HG03558 (cell line): Measurements from ENCODE around the gene ITGA2.
"Not testable (repeated sequence)": the region's sequence is repeated elsewhere in the genome, so short reads cannot be mapped to it uniquely, and the experiment has no call there.

ENCODE experiments used
- ATAC-seq: cut with Tn5 transposase; IDR thresholded peaks from one replicate; pipeline ENCODE4 v1.9.1; 2021; ENCODE audit warnings: moderate number of reproducible peaks; ENCODE audit not compliant: unreplicated experiment; ENCODE audit errors: extremely low read depth

ITGA2 gene

DNA sequence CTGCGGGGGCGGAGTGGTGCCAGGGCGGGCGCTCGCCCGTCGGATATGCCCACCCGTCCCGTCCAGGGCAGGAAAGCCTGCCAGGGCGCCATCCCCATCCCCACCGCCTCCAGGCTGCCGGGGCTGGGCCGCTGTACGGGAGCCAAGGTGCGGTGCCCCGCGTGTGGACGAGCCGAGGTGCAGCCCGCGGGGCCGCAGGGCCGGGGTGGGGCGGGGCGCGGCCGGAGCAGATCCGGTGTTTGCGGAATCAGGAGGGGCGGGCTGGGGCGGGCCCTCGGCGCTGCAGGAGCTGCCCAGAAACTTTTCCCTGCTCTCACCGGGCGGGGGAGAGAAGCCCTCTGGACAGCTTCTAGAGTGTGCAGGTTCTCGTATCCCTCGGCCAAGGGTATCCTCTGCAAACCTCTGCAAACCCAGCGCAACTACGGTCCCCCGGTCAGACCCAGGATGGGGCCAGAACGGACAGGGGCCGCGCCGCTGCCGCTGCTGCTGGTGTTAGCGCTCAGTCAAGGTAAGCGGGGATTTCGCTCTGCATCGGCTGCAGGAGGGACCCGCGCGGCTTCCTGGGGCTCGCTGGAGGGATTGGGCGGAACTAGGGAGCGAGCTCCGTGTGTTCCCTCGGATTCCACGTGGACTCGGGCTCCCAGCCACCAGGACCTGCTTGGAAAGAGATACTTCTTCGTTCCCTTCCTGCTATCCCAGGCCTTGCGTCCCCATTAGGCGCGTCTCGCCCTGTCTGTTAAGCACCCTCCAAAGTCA, at the start of gene ITGA2:
ITGA2 (plus strand) TSS at position 328 of the 756 bp plus-strand sequence; CDS start at position 445, 117 bp downstream.
- ATAC-seq = no peak

DNA sequence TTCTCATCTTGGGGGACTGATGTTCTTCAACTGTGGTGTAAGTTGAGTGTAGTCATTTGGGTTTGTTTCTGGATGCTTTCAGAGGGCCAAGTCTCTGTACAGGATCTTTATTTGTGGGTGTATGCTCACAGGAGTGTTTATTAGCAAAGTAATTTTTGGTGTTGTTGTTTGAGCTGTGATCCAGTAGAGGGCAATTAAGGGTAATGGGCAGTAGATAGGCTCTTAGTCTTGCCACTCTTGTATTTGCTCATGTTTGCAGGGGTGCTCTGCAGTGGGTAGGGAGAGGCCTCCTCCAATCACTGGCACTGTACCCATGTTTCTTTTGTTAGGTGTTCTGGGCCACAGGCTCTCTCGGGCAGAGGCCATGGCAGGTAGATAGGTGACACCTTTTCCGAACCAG, 45.9 kb upstream of the ITGA2 start:
- no peak for ATAC-seq

DNA sequence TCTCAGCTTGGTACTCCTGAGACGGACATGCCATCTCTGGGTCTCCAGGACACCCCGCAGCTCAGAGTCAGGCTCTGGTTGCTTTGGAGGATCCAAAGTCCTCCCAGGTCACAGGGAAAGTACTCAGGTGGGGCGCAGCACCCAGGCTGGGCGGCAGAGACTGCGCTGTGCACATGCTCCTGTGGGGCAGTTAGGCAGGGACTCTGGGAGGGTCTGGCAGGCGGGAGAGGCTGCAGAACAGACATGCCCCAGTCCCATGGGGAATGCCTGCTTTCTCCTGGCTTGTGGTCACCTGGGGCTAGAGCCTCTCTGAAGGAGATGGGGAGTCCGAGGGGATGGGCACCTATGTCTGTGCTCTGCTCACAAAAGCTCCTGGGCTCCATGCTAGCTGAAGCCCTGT, 45.3 kb upstream of the ITGA2 start:
- no peak for ATAC-seq

DNA sequence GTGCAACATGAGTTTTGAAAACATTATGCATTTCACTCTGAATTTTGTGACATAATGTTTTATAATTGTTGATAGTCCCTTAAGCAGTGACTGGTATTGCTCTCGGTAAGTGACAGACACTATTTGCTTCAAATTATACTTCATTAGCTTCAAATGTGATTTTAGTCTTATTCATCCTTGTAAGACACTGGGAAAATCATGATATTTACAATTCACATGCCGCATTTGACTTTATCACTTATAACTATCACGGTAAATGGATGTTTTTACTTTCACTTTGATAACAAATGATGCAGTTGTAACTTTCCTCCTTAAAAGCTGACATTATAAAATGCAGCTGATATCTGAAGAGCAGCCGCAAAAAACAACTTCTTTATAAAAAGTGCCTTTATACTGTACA, 44.1 kb upstream of the ITGA2 start:
- ATAC-seq = no peak

DNA sequence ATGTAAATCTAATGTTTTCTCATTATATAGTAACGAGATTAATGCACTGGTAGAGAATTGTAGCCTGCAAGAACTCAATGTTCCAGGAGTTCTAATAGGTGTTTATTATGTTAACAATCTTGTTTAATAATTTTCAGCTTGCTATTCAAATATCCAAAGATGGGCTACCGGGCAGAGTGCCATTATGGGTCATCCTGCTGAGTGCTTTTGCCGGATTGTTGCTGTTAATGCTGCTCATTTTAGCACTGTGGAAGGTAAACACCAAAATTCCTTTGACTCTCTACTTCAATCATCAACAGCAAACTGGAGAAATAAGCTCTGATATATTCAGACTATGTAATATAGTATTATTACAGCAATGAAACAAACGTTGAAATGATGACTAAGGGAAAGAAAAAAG, 41.9 kb upstream of the ITGA2 start:
- ATAC-seq = no peak

DNA sequence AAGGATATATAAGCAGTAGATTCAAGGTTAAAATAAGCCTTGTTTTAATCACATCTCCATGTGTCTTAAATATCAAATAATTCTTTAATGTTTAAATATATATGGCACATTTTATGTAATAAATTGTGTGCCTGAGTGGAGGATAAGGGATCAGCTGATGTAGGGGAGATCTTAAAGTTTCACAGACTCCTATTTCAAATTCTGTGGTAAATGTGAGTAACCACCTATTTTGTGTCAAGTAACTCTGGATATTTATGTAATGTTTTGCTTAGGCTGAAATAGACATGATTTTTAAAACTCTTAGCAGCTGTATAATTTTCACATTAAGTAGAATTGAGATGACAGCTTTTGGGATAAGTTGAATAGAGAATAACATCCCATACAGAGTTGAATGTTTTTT, 41.3 kb upstream of the ITGA2 start:
- ATAC-seq = no peak

DNA sequence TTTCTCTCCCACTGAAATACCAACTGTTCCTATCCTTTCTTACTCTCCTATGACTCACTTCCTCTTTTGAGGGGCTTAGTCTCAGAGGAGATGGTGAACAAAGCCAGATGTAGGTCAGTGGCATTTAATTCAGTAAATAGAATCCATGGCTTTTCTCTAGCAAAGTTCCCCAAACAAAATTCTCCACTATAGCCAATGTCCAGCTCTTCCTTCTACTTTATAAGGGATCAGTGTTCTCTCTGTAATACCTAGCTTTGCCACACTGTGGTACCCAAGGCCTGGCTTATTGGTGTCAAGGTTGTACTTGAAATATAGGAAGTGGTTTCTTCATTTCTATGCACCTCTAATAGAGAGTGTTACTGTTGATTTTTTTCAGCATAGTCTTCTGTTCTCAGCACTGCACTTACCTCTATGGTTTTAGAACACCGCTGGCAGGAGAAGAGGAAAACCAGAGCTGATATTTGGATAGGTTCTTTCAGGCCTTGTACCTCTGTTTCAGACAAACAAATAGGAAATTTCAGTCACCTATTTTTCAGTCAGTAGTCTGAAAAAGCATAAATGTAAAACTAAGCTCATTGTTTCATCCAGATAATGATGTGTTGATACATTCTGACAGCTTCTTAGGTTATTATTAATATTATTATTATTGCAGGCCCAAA, 40.6 kb upstream of the ITGA2 start:
- peak; percentile 100 for ATAC-seq

DNA sequence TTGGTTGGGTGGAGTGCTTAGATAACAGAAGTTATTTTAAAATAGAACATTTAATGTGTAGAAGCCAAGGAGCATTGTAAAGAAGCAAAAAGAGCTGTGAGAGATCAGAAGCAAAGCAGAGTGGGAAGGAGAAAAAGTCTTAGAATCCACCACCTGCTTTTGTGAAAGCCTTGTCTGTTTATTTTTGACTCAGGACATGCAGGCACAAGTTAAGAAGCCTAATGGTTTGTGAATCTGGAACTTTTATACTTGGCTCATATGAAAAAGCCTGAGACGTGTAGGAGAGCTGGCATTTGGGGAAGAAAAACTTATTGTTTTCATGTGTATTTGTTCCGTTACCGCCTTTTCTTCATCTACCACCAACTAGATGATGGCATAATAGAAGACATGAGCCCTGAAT, 38.5 kb upstream of the ITGA2 start:
- no peak for ATAC-seq

DNA sequence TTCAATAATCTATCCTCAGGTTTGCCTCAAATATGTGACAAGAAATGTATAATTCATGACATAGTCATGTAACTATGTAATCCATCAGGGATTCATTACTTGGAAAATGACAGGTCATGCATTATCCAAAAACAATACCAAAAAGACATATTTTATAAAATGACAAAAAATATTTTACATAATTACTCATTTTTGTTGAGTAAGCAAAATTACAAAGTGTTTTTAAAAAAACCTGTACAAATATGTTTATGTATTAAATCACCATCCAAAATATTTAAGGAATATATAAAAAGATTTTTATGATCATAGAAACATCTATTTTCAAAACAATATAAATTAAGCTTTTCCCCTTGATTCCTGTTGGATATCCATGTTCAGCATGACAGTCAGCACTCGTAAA, 36.7 kb upstream of the ITGA2 start:
- no peak for ATAC-seq

DNA sequence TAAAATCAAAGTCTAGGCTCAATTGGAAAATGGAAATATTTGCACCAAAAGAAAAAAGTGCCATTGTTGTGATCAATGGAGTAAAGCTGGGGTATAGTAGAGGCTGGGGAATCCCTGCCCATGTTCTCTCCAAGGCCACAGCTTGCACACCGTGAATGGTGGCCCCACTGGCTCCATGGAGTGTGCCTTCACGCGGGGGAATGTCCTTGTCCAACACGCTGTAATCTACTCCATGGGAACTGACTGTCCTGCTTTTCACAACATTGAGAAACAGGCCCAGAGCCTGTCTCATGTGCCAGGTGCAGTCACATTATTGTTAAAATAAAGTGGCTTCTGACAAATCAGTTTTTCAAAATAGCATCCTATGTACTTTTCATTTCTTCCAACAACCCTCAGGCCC, 33.1 kb upstream of the ITGA2 start:
- ATAC-seq = no peak

DNA sequence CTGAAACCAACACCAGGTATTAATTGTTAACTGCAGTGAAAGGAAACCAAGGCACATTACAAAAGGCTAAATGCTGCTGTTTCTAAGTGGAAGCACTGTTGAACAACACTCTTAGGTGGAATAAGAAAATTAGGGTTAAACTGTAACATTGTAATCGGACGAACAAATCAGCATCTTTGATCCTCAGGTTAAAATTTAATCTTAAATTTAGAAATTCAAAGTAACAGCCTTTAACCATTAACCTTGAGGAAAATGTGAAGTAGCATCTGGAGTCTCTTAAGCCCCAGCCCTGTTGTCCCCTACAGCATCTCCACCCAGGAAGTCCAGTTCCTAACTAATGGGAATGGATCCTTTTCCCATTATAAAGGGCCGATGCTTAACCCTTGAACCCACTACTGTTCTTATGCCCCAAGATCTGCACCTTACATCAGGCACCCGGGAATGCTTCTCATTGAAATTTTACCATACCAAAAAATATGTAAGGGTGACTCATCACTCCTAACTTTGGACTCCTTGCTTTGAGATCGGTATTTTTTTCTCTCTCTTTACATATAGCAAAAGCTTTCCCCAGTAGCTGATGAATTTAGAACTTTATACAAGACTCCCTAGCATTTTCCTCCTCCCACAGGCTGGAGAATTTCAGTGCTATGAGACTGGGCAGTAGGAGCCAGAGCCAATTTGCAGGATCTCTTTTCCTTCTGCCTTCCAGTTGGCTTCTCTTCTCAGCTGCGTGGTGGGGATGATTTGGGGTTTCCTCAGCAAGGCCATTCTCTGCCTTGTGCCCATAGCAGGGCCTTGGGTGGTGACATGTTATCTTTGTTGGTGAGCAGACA, 32.0 kb upstream of the ITGA2 start:
- ATAC-seq = peak; percentile 68

DNA sequence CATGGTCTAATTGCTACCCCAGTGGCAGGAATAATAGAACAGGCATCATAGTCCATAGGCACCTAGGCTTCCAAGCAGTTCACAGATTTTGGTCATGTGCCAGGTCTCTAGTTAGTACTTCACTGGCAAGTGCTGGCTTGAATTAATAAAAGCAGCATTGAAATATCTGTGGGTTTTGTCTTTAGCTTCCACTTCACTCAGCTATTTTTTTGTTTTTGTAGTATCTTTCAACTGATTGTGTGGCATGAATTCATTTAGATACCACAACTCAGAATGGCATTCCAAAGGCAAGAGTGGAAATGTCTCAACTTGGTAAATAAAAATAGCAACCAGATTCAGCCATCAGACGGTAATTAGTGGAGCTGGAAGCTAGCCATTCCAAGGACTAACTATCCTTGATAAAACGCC, 27.9 kb upstream of the ITGA2 start:
- no peak for ATAC-seq

DNA sequence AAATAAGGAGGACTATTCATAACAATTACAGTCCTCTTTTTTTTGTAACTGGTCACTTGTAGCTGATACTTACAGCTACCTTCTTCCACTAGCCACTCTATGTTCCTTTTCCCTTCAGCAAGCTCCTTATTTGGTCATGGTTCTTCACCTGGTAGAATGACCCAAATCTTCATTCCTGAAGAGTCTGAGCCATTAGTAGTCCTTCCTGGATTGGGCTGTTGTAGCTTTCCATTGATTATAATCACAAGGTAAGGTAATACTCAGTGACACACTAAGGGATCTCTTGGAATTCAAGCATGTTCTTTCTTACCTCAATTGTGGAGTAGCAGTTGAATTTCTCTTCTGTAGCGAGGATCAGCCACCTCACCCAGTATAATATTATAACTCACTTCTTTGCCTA, 25.5 kb upstream of the ITGA2 start:
- ATAC-seq = no peak

DNA sequence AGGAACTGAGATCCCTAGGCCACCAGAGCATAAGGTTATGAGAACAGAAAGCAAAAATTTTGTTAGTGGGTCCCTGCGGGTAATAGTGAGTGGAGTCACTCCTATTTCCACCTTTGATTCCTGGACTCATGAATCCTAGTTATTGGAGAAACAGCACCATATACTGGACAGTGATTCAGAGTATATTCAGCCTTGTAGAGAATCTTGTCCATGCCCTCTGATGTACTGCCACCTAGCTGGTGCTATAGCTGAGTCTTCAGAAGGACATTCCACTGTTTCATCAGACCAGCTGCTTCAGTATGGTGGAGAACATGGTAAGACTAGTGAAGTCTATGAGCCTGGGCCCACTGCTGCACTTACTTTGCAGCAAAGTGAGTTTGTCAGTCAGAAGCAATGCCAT, 25.0 kb upstream of the ITGA2 start:
- no peak for ATAC-seq

DNA sequence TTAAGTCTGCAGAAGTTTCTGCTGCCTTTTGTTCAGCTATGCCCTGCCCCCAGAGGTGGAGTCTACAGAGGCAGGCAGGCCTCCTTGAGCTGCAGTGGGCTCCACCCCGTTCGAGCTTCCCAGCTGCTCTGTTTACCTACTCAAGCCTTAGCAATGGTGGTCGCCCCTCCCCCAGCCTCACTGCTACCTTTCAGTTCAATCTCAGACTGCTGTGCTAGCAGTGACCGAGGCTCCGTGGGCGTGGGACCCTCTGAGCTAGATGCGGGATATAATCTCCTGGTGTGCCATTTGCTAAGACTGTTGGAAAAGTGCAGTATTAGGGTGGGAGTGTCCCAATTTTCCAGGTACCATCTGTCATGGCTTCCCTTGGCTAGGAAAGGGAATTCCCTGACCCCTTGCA, 13.0 kb upstream of the ITGA2 start:
- not testable (repeated sequence) for ATAC-seq

DNA sequence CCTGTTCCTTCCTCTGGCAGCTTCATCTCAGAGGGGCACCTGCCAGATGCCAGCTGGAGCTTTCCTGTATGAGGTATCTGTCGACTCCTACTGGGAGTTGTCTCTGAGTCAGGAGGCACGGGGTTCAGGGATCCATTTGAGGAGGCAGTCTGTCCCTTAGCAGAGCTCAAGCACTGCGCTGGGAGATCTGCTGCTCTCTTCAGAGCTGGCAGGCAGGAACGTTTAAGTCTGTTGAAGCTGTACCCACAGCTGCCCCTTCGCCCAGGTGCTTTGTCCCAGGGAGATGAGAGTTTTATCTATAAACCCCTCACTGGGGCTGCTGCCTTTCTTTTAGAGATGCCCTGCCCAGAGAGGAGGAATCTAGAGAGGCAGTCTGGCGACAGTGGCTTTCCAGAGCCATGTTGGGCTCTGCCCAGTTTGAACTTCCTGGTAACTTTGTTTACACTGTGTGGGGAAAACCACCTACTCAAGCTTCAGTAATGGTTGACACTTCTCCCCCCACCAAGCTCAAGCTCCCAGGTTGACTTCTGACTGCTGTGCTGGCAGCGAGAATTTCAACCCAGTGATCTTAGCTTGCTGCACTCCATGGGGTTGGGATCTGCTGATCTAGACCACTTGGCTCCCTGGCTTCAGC, 11.8 kb upstream of the ITGA2 start:
- no peak for ATAC-seq

DNA sequence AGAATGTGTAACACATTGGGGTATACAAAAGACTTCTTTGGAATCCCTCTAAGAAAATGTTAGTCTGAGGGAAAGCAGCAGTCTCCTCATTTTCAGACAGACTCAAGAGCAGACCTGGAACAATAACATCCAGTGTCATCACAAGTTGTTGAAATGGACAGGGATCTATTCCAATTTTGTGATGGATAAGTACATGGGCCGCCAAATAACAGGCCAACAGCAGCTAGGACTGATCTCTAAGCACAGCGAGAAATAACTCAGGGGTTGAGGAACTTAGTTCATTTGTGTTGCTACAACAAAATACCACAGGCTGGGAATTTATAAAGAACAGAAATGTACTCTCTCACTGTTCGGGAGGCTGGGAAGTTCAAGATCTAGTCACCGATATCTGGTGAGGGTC, 7.6 kb upstream of the ITGA2 start:
- ATAC-seq = no peak

DNA sequence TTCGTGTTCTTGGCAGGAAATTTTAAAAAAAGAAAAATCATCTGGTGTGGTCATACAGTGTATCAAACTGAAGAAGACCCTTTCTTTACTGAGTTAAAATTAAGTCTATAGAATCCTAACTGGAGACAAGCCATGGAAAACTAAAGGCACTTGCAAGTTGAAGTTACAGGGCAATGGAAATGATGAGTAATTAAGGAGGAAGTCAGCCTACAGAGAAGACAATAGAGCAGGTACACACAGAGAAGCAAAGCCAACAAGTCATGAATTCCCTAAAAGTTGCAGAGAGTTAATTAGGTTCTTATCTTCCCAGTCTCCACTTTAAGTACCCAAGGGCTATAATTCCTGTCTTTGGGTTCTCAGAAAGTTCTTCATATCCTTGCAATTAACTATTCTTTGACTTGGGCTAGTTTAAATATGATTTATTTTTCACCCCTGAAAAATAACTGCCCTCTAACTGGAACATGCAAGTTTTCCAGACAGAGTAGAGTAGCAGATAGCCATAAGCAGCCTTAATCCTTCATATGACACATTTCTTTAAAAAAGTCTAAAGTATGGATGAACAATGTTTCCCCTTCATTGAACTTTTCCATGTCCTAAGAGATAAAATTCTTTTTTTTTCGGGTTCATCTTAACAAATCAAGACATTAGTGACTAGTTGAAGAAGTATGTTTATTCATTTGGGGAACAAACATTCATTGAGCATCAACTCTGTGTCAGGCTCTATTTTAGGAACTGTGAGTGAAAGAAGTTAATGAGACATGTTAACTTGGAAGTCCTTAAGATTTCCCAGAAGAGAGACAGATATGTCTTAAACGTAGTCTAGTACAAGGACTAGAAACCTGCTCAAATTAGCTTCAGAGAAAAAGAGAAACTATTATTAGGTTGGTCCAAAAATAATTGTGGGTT, 5.2 kb upstream of the ITGA2 start:
- ATAC-seq = no peak

DNA sequence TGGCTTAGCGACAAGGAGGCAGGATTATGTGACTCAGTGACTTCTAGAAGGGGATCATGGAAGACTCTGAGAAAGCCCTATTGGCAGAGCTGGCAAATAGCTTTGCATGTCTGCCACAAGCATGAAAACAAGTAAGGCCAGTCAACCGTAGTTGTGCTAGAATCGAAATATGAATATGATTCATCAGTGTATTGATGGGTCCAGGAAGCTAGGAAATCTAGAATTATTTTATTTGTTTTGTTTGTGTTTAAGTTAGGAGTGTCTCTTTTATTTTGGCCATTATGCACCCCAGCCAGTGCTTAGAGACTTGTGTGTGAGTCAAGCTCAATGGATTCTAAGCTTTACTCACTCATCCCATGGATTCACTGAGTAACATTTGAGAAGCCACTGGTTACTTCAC, 3.8 kb upstream of the ITGA2 start:
- ATAC-seq = no peak
